ENCODE measurements around the gene SNRNP40.
A peak's percentile ranks its signal among the peaks of the same experiment; 100 is the strongest.

SNRNP40 gene

DNA sequence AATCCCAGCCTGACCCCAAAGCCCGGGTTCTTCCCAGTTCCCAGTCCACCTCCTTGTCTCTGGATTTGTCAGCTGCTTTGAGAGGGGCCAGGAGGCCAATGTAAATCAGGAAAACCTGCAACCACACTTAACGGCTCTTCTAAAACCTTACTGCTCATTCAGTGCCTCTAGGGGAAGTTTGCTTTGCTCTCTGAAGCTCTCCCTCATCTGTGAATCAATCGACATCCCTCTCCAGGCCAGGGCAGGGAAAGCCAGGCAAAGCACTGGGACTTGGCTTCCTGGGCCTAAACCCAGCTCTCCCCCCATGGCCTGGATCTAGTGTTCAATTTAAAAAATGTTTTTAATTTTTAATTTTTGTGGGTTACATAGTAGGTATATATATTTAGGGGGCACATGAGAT, 66.2 kb downstream of the SNRNP40 start:
- no peak for DNase-seq (ENCODE audit: low spot score)

- DNase-seq (ENCODE audit: low spot score) = no peak
These were observed 67.6 kb downstream of the SNRNP40 start for GRCh38 chr1:31228986-31229385.

- no peak for DNase-seq (ENCODE audit: low spot score)
These were observed 68.6 kb downstream of the SNRNP40 start for GRCh38 chr1:31227891-31228568.

GRCh38 chr1:31224068-31224467, 72.5 kb downstream of the SNRNP40 start:
- no peak for DNase-seq (ENCODE audit: low spot score)

DNA sequence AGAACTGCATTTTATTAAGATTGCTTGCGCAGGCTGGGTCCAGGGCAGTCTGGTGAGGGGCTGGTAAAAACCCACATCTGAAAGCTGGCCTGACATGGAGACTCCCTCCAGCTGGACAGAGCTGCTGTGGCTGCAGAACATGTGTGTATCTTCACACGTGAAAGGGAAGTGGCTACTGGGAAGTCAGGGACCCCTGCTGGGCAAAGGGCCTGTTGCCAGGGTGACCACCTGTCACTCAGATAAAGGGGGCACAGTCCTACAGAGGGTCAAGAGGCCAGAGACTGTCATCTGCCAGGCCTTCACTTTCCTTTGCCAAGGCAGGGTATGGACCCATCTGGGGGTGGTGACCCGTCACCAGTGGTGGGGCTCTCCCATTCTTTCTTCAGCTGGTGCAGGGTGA, 74.4 kb downstream of the SNRNP40 start:
- no peak for DNase-seq (ENCODE audit: low spot score)

DNA sequence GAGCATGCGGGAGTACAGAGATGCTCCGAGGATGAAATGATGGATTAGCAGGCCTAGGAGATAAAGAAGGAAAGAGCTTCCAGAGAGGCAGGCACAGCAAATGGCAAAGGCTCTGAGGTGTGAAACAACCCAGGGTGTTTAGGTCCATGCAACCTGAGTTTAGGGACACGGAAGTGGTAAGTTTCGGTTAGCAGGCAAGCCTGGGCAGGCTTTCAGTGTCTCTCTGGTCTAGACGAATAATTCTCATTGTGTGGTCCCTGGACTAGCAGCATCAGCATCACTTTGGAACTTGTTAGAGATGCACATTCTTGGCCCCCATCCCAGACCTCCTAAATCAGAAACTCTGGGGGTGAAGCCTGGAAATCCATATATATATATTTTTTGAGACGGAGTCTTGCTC, 75.5 kb downstream of the SNRNP40 start:
- DNase-seq (ENCODE audit: low spot score) = no peak

DNA sequence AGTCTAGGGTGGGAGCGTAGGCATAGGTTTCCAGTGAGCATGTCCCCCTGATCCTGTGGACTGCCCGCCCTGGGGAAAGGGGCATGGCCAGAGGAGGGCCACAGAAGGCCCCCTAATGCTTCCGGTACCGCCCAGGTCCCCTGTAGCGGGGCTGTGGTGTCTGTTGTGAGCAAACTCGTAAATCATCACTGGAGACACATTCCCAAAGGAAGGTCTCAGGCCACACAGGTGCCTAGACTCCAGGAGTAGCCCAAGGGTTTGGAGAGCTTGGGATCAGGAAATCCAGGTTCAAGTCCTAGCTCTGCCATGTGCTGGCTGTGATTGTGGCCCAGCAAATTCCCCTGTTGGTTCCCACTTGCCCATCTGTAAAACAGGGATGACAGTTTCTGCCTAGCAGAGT, 77.1 kb downstream of the SNRNP40 start:
- DNase-seq (ENCODE audit: low spot score) = no peak

- peak; percentile 70 for DNase-seq (ENCODE audit: low spot score)
These were observed 77.9 kb downstream of the SNRNP40 start for GRCh38 chr1:31218705-31219104.

- DNase-seq (ENCODE audit: low spot score) = peak; percentile 50
These were observed 80.6 kb downstream of the SNRNP40 start for GRCh38 chr1:31216016-31216415.

GRCh38 chr1:31215065-31215570, 81.5 kb downstream of the SNRNP40 start:
- no peak for DNase-seq (ENCODE audit: low spot score)

DNA sequence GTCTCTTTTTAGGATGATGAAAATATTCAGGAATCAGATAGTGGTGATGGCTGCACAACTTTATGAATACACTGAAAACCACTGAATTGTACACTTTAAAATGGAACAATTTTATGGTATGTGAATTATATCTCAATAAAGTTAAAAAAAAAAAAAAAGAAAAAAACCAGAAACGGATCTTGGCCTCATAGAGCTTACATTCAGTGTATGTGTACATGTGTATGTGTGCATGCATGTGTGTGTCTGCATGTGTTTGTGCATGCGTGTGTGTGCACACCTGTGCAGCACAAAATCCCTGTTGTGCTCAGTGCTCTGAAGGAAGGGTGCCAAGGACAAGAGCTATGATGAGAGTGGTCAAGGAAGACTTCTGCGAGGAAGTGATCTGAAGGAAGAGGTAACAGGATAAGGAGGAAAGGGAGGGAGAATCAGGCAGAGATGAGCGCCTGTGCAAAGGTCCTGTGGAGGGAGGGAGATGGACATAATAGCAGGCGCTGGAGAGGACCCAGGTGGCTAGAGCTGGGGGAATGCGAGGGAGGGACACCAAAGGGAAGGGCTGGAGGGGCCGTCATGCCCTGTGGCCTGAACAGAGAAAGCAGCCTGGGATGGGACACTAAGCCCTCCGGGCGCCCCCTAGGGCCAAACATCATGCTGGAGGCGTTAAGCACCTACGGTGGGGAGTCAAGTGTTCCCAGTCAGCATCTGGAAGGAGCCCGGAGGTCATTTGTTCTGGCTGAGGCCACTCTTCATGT, 82.1 kb downstream of the SNRNP40 start:
- DNase-seq (ENCODE audit: low spot score) = no peak

All from putamen (tissue), 1 donor.